ENCODE measurements around the gene SMCO2.

- TF ChIP-seq EZH2phosphoT487 (IDR thresholded peaks at IDR 0.05; ENCODE audit: low read depth, severe bottlenecking, unreplicated experiment) = no peak
- TF ChIP-seq, protein P1, sequence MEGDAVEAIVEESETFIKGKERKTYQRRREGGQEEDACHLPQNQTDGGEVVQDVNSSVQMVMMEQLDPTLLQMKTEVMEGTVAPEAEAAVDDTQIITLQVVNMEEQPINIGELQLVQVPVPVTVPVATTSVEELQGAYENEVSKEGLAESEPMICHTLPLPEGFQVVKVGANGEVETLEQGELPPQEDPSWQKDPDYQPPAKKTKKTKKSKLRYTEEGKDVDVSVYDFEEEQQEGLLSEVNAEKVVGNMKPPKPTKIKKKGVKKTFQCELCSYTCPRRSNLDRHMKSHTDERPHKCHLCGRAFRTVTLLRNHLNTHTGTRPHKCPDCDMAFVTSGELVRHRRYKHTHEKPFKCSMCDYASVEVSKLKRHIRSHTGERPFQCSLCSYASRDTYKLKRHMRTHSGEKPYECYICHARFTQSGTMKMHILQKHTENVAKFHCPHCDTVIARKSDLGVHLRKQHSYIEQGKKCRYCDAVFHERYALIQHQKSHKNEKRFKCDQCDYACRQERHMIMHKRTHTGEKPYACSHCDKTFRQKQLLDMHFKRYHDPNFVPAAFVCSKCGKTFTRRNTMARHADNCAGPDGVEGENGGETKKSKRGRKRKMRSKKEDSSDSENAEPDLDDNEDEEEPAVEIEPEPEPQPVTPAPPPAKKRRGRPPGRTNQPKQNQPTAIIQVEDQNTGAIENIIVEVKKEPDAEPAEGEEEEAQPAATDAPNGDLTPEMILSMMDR (IDR thresholded peaks at IDR 0.05; ENCODE audit: poor library complexity) = no peak
Observed at GRCh38 chr12:27504507-27504906, 58.0 kb downstream of the SMCO2 start.
